Psoas muscle (tissue), 8 donors: ENCODE results near the gene DTX4. TPM values are rescaled to one million over a fixed set of nuclear protein-coding genes. Genes with fewer than 3 reads are reported as not detected.

Experiments
- ATAC-seq, 4 donors: fragments of 200-7000 bp; cut with Tn5 transposase; one replicate each; pipeline ENCODE4 v1.9.1; 2020; ENCODE audit warnings: moderate library complexity in 3 of 4, mild to moderate bottlenecking in 2 of 4
- DNase-seq, 2 donors: peaks; one replicate each; pipeline ENCODE4 v3.0.0-alpha.2; 2020
- H3K27ac ChIP-seq: fragments of 200-600 bp; one replicate; pipeline ENCODE4 v1.8.0; 2022
- H3K27me3 ChIP-seq, 3 donors: fragments of 200-600 bp in 1 of 3; one replicate each; pipeline versions ENCODE4 v1.6.1 to v1.8.0; 2013 to 2022; ENCODE audit warnings: low read length in 2 of 3, mild to moderate bottlenecking in 2 of 3, moderate library complexity in 1 of 3; ENCODE audit not compliant: insufficient read depth in 3 of 3
- H3K36me3 ChIP-seq, 2 donors: fragments of 200-600 bp in 1 of 2; one replicate each; pipeline versions ENCODE4 v1.6.1 to v1.8.0; 2013 to 2022; ENCODE audit warnings: low read depth in 1 of 2, mild to moderate bottlenecking in 1 of 2, moderate library complexity in 1 of 2; ENCODE audit not compliant: insufficient read depth in 1 of 2
- H3K4me1 ChIP-seq: fragments of 200-600 bp; one replicate; pipeline ENCODE4 v1.8.0; 2022
- H3K4me3 ChIP-seq: fragments of 200-600 bp; one replicate; pipeline ENCODE4 v1.8.0; 2022; ENCODE audit warnings: mild to moderate bottlenecking
- H3K9me3 ChIP-seq: fragments of 200-600 bp; one replicate; pipeline ENCODE4 v1.8.0; 2022
- CTCF ChIP-seq: fragments of 200-600 bp; IDR thresholded peaks from one replicate; pipeline ENCODE4 v1.8.0; 2022; ENCODE audit warnings: antibody characterized with exemption
- WGBS, 3 donors: extraction: QIAGEN DNeasy Blood & Tissue Kit; methylation state at CpG; one replicate each; pipeline versions ENCODE4 v1.1.6 to v1.1.7; 2013; 5-methylcytosine and 5-hydroxymethylcytosine counted together
- intact Hi-C, 2 donors: fragments of 100-400 bp; cut with DNase I; formaldehyde crosslinking; loops; one replicate each; pipeline versions ENCODE4 v1.11.0 to v1.14.2; 2022
- polyA plus RNA-seq, 3 donors: library from polyadenylated mRNA; stranded (reverse); fragments of 200-250 nt; gene quantifications; one replicate each; pipeline ENCODE4 v1.2.3, GENCODE V29; 2013
- total RNA-seq, 4 donors: library from RNA; stranded (reverse); fragmentation: NEBNext Ultra II Directional in 2 of 4; extraction: Animal tissue kit (Norgen Biotek cat#: 25700) in 2 of 4; gene quantifications; one replicate each; pipeline versions ENCODE4 v1.2.1 to v1.2.4, GENCODE V29; 2021 to 2023
- donor health status: healthy with polysubstance abuse.
- donor health status: DM: no; HTN: no; CAD: no; lungs with moderate emphysema.
- donor health status: Bipolar disorder and iron deficiency.
- donor health status: healthy.
- donor health status: DM: yes; HTN: yes; CAD: no.
- donor health status: DM: no; HTN: no; CAD: no.
- donor health status: DM: no; HTN: no; CAD: no.
- donor health status: DM: yes; HTN: yes; CAD: no.

The DTX4 gene
- total and polyA plus RNA-seq, 7 donors = 0.46 to 2.7 (median 1.2) TPM

DNA sequence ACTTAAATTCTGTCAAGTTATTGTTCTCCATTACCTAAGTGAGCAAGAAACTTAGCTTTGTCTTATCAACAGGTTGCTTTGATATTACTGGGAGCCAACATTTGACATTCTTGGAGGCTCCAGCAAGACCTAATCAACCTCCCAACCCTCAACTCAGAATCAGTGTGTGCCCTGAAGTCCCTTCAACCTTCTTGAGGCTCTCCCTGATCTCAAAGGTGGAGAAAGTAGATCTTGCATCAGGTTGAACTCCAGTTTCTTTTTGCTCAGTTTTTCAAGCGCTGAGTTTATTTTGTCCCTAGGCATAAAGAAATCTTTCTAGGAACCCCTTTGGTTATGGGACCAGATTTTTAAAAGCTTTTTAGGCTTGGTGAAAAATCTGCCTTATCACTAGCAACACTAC is 27.8 kb upstream of the DTX4 start:
- DNase-seq (no peak), ATAC-seq (no peak)
- 82 to 94% (median 85%) methylated on average over 1 of the region's 1 CpG for WGBS, 3 donors
- no peak for TF ChIP-seq CTCF
- no peaks in the 10 kb centered on the region for H3K36me3 ChIP-seq
- peak overlapping the region; percentile 50 for H3K27ac ChIP-seq
- intact Hi-C loops = no loop called here
- no peaks in the 10 kb centered on the region for H3K27me3 ChIP-seq
- H3K4me1 ChIP-seq = peaks cover 12% of the 10 kb centered on the region
- no peaks in the 10 kb centered on the region for H3K9me3 ChIP-seq
- peak overlapping the region; percentile 91 for H3K4me3 ChIP-seq

DNA sequence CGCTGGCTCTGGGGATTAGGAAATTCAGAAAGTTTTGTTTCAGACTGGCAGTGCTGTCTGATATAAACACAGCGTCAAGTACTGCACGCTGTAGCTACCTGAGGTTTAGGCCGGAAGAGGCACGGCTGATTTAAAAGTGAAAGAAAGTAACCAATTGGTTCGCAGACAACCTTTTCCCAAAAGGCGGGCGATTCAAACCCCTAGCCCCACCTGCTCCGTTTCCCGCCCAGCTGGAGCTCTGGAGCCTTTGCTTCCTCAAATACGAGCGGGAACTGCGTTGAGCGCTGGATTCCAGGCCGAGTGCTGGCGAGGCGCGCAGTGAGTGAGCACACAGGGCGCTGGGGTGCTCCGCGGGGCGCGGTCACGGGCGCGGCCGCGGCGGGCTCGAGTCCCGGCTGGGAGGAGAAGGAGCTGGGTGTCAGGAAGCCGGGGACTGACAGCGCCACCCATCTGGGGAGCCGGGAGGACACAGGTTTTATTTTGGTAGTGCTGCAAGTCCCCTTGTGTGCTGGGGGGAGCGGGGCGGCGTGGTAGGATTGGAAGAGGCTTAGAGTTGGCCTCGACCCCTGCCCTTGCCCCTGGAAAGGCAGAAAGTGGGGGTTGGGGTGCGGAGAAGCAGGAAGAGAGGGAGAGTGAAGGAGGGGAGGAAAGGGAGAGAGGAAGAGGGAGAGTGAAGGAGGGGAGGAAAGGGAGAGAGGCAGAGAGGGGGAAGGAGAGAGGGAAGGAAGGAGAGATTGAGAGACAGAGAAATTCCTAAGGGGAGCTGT is 27.2 kb upstream of the DTX4 start:
- TF ChIP-seq CTCF = no peak
- H3K9me3 ChIP-seq = no peaks in the 10 kb centered on the region
- no peaks in the 10 kb centered on the region for H3K36me3 ChIP-seq
- H3K4me1 ChIP-seq = peaks cover 12% of the 10 kb centered on the region
- peak; percentile 77 to 86 (median 81) for ATAC-seq
- WGBS, 3 donors = 1% methylated on average over 39 of the region's 39 CpGs
- intact Hi-C loops = no loop called here
- H3K4me3 ChIP-seq = peak overlapping the region; percentile 91
- DNase-seq = peak; percentile 76 to 85
- H3K27me3 ChIP-seq = no peaks in the 10 kb centered on the region
- H3K27ac ChIP-seq = peak overlapping the region; percentile 50

DNA sequence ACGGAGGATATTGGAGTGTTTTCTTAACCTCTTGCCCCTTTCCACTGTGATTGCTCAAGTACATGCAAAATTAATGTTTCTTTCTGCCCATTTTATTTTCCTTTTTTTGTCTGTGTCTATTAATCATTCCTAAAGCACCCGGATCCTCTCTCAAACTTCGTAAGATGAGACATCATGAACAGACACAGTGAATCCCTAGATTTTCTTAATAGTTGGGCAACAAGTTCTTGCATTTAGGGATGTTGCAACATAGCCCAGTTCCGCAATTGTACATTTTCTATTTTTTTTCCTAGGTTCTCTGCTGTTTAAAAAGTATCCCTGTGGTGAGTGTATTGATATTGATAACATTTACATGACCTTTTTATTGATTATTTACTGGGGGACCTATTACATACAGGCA is 26.4 kb upstream of the DTX4 start:
- ATAC-seq = no peak
- H3K9me3 ChIP-seq = no peaks in the 10 kb centered on the region
- no peak overlapping the region for H3K27ac ChIP-seq
- no peak for DNase-seq
- WGBS, 3 donors = 51 to 70% (median 62%) methylated on average over 4 of the region's 4 CpGs
- H3K4me3 ChIP-seq = peak overlapping the region; percentile 91
- intact Hi-C loops = no loop called here
- H3K4me1 ChIP-seq = peaks cover 12% of the 10 kb centered on the region
- no peaks in the 10 kb centered on the region for H3K36me3 ChIP-seq
- no peak for TF ChIP-seq CTCF
- H3K27me3 ChIP-seq = no peaks in the 10 kb centered on the region

DNA sequence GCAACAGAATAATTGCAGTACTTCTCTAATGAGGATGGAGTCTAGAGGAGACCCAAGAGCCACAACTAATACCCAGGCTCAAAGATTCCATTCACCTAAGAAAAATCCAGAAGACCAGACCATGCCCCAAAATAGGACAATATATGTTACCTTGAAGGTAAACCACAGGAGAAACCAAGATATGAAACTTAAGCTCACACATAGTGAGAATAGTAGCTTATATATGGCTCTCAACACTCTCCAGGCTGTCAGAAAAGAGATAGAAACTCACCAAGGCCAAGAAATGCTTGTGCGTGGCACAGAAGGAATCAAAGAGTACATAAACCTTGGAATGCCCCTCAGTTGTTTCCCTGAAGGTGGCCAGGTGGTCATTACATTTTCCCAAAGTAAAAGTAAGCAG is 20.2 kb upstream of the DTX4 start:
- no peaks in the 10 kb centered on the region for H3K27me3 ChIP-seq
- no peak for ATAC-seq
- no peak overlapping the region for H3K27ac ChIP-seq
- H3K9me3 ChIP-seq = no peaks in the 10 kb centered on the region
- intact Hi-C loops = loop anchor here in 1 of 2 donors (10.0 kb wide), 1 partner anchor 47 kb away; the partner anchor contains the start of gene FAM111B
- no peak for TF ChIP-seq CTCF
- H3K36me3 ChIP-seq = no peaks in the 10 kb centered on the region
- WGBS, 3 donors = 93 to 100% (median 96%) methylated on average over 1 of the region's 1 CpG
- no peak for DNase-seq
- no peaks in the 10 kb centered on the region for H3K4me1 ChIP-seq
- no peak overlapping the region for H3K4me3 ChIP-seq
